ENCODE results near the gene FCSK. TPM values are rescaled to one million over a fixed set of nuclear protein-coding genes. Genes with fewer than 3 reads are reported as not detected.

FCSK gene
- total and polyA plus RNA-seq, 2 of the 13 experiments (the other 11 are each of a cell fraction or from before 2014, with no cell fraction given) = 9.1 to 19.2 TPM

GRCh38 chr16:70454222-70455034, at the start of gene FCSK (continued):
- TF ChIP-seq CREB1 (IDR thresholded peaks at IDR 0.05) = peak; percentile 81
- TF ChIP-seq CREB1 (CRISPR knock-in tag; IDR thresholded peaks at IDR 0.05) = peak; percentile 87
- peak; percentile 97 for TF ChIP-seq ZSCAN20 (CRISPR knock-in tag; IDR thresholded peaks at IDR 0.05; ENCODE audit: borderline replicate concordance)
- TF ChIP-seq RFXAP (CRISPR knock-in tag; IDR thresholded peaks at IDR 0.05; ENCODE audit: borderline replicate concordance) = peak; percentile 87; the same call in 1 of the 2 replicates
- peak; percentile 77 for TF ChIP-seq MTF1 (CRISPR knock-in tag; IDR thresholded peaks at IDR 0.05)
- peak; percentile 88 for TF ChIP-seq HOXD1 (CRISPR knock-in tag; IDR thresholded peaks at IDR 0.05)
- peak; percentile 84; the same call in 1 of the 2 replicates for TF ChIP-seq ZNF44 (CRISPR knock-in tag; IDR thresholded peaks at IDR 0.05)
- no peak for TF ChIP-seq CBX2 (IDR thresholded peaks at IDR 0.05; ENCODE audit: low read depth, low read length)
- TF ChIP-seq CBX2 (CRISPR knock-in tag; IDR thresholded peaks at IDR 0.05; ENCODE audit: low read depth) = no peak
- no peak for TF ChIP-seq EHMT2 (IDR thresholded peaks at IDR 0.05; ENCODE audit: borderline replicate concordance, low read depth, low read length)
- TF ChIP-seq ZNF737 (CRISPR knock-in tag; IDR thresholded peaks at IDR 0.05; ENCODE audit: borderline replicate concordance) = no peak; the same call in 1 of the 2 replicates
- TF ChIP-seq GMEB2 (CRISPR knock-in tag; IDR thresholded peaks at IDR 0.05; ENCODE audit: low read depth) = peak; percentile 92
- peak; percentile 91; the same call in 1 of the 2 replicates for TF ChIP-seq ZNF704 (CRISPR knock-in tag; IDR thresholded peaks at IDR 0.05; ENCODE audit: borderline replicate concordance)
- TF ChIP-seq ATF7-NPFF (CRISPR knock-in tag; IDR thresholded peaks at IDR 0.05; ENCODE audit: low read depth) = peak; percentile 73; the same call in 1 of the 2 replicates
- TF ChIP-seq ARID4A (CRISPR knock-in tag; IDR thresholded peaks at IDR 0.05; ENCODE audit: borderline replicate concordance) = peak; percentile 92; the same call in 1 of the 2 replicates
- TF ChIP-seq ZNF546 (CRISPR knock-in tag; conservative IDR thresholded peaks at IDR 0.05) = peak; percentile 88; the same call in 1 of the 2 replicates
- TF ChIP-seq GPN1 (CRISPR knock-in tag; IDR thresholded peaks at IDR 0.05; ENCODE audit: borderline replicate concordance) = peak; percentile 71; the same call in 1 of the 2 replicates
- peak; percentile 94 for TF ChIP-seq SRSF1 (optimal IDR thresholded peaks at IDR 0.05; ENCODE audit: low read depth, low read length)
- TF ChIP-seq ZNF503 (CRISPR knock-in tag; IDR thresholded peaks at IDR 0.05) = peak; percentile 64
- TF ChIP-seq ZNF75D (CRISPR knock-in tag; IDR thresholded peaks at IDR 0.05; ENCODE audit: borderline replicate concordance) = no peak

Measured in HepG2 (cell line).